DOHH2 (cell line): Measurements from ENCODE around the gene CAMSAP1.

Experiments used
- CTCF ChIP-seq: fragments of 200-600 bp; sonication (generic); IDR thresholded peaks from one replicate; pipeline ENCODE4 v1.5.1; 2014; ENCODE audit warnings: antibody characterized with exemption, mild to moderate bottlenecking, low read depth, low read length; ENCODE audit not compliant: poor library complexity, severe bottlenecking
- EZH2phosphoT487 ChIP-seq: fragments of 200-600 bp; sonication (generic); IDR thresholded peaks from 2 replicates; pipeline ENCODE4 v1.6.1; 2017; ENCODE audit warnings: borderline replicate concordance, mild to moderate bottlenecking, antibody characterized with exemption, low read length, moderate library complexity, mixed read lengths

GRCh38 chr9:135847833-135848232 is 59.5 kb downstream of the CAMSAP1 start:
- TF ChIP-seq CTCF, result no peak
- no peak for TF ChIP-seq EZH2phosphoT487
